ENCODE measurements around the gene ATP10D.
"Not testable (repeated sequence)": the region's sequence is repeated elsewhere in the genome, so short reads cannot be mapped to it uniquely, and the experiment has no call there.

ATP10D gene

DNA sequence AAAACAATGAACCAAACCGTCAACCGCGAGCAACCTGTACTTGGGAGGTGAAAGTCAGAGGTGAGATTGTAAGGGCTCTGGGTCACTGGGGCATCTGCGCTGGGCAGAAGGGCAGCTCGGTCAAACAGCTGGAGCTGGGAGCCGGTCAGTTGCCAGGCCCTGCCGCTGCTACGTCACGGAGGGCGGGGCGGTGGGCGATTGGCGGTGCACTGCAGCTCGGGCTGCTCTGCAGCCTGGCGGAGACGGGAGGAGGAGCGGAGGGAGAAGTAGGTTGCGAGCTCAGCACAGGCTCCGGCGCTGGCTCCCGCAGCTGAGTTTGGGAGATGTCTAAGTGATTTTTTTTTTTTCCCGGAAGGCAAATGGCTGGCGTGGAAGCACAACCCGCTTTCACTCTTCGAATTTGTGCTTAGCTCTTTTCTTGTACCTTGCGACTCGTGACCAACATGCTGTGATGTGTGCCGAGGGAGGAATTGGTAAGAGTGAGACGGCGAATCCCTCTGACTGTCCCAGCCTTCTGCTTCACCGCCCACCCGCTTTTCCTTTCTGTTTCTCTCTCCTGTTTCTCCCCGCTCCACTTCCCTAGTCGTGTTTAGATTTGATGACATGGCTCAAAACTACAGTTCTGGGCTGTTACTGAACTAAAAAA lies at the start of gene ATP10D:
Gene ATP10D (plus strand): TSS at position 229 of the 646 bp plus-strand sequence. CDS start 27,266 bp downstream, outside the sequence.
- DNase-seq, result peak; percentile 33

DNA sequence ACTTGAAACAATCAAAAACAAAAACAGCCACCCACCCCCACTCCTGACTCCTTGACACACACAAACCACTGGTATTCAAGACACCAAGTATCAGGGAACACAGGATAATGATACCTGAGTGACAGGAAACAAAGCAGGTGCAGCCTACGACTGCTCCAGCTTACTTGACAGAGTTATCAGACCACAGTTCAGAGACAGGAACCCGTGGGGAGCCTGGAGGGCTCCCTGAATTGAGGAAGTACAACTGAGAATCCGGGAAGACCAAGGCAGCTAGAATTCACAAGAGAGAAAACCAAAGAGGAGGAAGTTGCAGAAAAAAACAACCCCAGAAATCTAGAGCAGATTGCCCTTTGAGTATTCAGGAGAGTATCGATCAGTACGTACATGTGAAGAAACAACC lies 42.1 kb upstream of the ATP10D start:
- DNase-seq, result no peak

DNA sequence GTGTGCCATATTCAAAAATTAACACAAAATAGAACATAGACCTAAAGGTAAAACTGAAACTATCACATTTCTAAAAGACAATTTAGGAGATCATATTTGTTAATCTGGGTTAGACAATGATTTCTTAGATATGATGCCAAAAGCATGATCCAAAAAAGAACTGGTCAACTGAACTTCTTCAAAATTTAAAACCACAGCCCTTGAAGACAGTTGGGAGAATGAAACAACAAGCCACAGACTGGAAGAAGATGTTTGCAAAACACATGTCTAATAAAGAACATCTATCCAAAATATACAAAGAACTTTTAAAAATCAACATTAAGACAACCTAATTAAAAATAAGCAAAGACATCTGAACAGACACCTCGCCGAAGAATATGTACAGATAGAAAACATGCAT lies 41.0 kb upstream of the ATP10D start:
- DNase-seq, result no peak

DNA sequence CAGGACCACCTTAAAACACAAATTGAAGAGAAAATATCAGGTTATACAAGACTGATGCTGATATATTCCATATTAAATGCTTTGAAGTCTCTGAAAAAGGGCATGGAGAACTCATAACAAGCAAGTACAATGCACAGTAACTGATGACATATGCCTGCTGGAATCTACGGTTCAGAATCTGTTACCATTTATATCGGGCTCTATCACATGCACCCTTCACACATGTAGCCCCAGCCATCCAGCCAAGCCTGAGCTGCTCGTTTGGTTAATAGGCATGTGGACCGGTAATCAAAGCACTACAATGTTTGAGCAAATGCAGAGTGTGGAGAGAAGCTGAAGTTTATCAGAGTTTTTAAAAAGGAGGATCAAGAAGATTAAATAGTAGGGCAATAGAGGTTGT lies 33.4 kb upstream of the ATP10D start:
- DNase-seq, result no peak

DNA sequence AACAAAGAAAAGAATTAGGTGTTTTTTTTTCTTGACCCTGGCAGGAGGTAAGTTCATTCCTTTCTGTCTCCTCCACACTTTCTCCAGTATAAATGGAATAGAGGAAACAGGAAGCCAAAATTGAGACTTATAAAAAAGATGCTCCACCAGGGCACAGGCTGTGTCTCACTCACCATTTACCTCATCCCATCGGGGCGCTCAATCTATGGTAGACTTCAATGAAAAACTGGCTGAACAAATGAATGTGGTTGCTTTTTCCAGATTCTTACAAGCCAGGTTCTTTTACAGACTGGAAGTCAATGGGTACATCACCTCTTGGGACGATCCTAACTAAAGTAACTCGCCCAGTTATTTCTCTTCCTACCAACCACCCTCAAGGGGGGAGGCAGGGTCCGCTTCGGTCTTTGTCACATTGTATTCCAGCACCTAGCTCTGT lies 22.3 kb upstream of the ATP10D start:
- DNase-seq, result no peak

DNA sequence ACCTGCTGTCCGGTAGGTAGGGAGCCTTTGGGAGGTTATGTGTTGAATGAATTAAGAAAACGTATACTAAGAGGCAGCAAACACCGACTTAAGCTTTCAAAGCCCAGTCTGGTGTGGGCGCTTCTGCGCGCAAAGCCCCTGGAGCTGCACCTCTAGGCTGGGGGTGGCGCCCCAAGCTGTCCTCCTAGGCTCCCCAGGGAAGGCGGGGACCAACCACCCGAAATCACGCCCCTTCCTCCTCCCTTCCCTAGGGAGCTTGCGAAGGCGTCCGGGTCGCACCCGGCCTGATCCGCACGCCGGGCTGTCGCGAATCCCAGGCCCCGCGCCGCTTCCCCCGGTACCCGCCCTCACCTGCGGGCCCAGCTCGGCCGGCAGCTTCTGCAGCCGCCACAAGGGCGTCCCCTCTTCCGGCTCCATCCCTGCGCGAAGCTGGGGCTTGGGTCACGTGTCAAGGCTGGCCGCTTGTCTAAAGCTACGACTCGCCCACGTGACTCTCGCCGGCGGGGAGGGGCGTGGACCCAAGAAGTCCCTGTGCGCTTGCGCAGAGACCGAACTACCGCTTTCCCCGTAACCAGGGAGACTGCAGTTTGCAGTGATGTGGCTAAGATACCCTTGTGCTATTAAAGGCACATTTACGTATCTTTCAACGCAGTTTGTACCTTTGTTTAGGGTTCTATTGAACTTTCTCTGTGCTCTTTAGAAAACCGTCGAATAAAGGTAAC lies 21.7 kb upstream of the ATP10D start, which contains the start of gene COMMD8:
Gene COMMD8 (minus strand): TSS at position 468 of the 722 bp plus-strand sequence. CDS start 51 bp downstream, at position 417.
- DNase-seq, result peak; percentile 49

DNA sequence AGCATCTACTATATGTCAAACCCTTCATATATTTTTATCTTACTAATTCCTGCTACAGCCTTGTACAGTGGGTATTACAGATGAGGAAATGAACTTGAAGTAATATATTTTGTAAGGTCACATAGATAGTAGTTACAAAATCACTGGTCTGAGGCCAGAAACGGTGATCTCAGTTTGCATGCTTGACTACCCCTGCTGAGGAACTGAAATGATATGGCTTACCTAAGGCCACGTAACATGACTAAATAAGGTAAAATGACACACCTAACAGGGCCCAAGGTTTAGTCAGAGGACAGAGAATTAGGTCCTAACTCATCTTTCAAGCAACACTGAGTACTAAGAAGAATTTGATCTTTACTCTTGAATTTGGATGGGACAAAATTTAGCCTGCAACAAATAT lies 20.1 kb upstream of the ATP10D start:
- DNase-seq, result no peak

DNA sequence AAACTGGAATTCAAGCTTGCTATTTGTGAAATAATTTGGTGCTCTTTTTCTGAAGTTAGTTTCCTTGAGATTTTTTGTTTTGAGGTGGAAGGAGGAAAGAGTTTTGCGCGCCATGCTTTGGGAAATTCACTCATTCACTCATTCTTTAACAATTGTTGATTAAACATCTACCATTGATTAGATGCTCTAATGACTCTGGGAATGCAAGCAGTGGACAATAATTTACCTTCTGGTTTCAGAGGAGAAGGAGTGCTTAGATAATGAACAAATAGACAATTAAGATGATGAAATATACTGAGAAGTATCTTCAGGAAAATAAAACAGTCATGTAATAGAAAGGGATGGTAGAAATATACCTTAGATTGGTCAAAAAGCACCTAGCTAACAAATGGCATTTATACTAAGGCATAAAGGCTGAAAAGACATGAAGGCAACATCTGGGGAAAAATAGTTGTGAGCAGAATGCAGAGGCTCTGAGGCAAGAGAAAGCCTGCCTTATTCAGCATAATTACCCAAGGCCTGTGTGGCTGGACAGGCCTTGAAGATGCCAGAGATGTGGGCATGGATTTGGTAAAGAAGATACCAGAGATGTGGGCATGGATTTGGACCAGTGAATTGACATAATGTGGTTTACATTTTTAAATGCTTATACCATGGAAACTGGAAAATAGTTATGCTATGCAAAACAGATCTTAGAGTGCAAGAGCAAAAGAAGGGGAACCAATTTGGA lies 18.9 kb upstream of the ATP10D start:
- DNase-seq, result no peak

DNA sequence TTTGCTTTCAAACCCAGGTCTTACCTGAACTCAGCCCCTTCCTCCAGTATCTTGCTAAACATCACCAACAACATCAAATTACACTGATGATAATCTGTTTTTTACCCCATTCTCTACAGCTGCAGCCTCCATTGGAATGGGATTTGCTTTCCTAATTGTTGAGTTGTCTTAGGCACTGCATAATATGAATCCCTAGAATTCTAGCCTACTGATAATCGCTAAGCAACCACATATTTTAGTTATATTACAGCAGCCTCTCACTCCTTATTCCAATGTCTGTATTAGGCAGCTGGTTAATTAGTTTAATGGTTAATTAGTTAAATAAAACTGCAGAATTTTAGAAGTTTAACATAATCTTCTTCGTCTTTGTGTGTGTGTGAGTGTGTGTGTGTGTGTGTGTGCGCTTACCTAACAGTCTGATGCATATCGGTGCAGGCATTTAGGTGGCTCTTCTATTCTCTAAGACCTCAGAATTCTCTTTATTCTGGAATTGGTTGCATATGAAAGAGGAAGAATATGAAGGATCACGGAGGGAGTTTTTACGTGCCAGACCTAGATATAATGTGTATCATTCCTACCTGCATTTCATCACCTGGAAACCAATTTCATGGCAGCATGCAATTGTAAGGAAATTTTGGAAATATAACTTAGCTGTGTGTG lies 16.2 kb upstream of the ATP10D start:
- no peak for DNase-seq

DNA sequence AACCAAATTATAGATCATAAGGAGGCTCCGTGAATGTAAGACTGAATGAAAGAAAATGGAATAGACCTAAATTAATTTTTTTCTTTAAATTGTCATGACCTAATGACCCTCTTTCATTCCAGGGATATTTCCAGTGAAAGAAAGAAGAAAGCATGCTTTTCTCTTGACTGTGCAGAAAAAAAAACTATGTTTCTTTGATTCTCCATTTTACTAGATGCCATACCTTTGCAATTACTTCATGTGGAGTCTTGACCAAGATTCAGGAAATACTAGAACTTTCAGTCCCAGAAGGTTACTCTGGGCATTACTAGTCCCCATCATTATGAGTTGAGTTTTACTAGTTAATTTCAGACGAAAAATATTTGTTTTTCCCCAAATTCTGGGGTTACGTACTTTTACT lies 15.1 kb upstream of the ATP10D start:
- DNase-seq, result no peak

DNA sequence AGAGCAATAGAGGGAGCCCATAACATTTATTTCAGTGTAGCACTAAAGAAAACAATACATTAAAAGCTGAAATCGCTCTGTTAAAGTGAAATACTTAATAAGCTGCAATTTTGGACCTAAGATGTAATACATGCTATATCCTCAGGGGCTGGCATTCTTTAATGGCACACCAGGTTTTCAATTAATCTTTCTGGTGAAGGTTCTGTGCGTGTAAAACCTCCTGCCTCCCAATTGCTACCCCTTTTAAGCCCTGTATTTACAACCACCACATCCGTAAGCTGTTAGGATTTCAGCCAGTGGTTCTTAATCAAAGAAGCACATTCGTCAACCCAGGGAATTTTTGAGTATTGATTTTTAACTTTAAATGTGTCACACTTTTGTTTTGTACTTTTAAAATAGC lies 14.0 kb upstream of the ATP10D start:
- DNase-seq, result no peak

DNA sequence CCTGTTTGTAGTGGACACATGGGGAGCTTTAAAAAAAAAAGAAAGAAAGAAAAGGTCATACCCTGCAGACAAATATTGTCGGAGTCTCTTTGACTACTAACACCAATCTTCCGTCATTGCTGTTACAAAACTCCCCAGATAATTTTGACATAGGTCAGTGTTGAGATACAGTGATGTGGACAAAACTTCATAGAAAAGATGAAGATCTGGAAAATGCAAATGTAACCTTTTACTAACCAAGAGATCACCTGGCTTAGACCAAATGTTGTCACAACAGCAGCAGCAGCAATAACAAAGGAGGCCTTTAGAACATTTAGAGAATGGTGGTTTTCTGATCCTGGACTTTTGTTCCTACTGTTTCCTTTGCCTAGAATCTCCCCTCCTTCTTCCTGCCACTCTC lies 13.5 kb upstream of the ATP10D start:
- no peak for DNase-seq

DNA sequence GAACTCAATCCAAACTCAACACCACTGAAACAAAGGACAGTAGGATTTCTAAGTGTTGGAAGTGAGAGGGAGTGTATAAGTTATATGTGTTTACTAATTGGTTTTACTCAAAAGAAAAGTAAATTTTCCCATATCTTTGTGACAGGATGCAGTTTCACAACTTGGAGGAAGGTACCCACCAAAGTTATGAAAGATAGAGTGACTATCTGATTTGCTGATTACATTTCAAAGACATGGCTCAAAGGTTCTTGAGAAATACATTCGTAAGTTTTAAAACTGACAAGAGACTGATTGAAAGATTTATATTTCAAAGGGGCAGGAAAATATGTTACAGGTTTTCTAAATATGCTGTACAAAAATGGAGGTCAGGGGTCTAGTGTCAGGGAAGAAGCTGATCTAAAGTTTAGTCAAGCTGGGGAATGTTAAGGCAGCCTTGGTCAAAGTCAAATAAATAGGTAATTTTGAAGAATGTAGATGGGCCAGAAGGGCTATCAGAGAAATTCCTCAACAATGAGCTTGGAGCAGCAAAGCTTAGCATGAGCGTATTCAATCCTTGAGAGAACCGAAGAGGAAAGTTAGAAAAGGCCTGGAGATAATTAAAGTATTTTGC lies 11.8 kb upstream of the ATP10D start:
- DNase-seq, result no peak

DNA sequence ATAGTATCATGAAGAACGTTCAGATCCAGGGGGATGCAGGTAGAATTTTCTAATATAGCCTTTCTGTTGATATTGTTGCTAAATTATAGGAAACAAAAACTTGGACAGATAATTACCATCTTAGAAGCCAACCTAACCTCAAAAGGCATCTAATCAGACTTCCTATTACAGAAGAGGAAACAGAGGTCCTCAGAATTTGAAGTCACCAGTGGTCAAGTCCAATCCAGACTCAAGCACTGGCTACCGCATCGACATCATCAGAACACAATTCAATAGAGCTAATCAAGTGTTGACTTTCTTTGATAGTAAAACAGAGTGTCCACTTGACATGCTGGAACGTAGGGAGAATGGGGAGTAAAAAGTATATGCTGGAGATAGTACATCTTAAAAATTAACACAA lies 10.3 kb upstream of the ATP10D start:
- no peak for DNase-seq

DNA sequence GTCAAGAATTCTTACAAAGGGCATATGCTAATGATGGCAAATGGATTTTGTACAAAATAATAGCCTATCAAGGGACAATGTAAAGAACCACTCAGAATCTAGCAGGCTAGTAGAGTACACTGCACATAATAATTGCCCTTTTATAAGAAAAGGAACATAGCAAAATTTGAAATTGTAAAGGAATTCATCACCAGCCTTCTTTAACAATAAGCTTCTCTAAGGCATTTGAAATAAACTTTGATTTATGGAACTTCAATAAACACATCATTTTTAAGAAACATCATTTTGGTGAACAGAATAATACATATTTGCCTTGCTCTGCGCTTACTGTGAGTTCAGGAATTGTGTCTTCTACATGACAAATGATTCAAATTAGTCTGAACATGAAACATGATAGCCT lies 9.7 kb upstream of the ATP10D start:
- DNase-seq, result no peak

DNA sequence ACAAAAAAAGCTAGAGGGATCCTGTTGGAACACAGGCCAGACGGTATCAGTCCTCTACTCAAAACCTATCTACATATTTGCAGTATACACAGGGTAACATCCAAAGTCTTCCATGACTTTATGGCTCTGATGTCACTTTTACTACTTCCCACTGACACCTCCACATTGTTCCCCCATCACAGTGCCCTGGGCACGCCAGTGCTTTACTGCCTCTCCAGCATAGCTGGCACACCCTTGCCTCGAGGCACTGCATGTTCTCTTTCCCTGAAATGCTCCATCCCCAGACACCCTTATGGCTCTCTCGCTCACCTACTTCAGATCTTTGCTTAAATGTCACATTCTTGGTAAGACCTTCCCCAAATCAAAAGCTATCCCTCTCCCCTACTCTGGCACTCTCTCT lies 6.3 kb upstream of the ATP10D start:
- no peak for DNase-seq

DNA sequence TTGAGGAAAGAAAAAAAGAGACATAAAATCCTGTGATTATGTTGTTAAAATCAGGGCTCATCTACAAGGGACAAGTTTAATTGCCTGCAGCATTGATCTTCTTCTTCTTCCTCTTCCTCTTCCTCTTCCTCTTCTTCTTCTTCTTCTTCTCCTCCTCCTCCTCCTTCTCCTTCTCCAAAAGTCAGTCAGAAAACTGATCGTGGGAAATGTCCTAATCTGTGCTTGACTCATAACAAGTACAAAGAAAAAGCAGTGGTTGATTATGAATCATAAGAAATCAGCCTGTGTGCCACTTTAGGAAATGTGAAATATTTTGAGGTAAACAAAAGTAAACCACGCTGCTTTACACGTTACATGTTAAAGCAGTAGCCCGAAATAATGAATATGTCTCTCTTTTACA lies 2.7 kb upstream of the ATP10D start:
- no peak for DNase-seq

DNA sequence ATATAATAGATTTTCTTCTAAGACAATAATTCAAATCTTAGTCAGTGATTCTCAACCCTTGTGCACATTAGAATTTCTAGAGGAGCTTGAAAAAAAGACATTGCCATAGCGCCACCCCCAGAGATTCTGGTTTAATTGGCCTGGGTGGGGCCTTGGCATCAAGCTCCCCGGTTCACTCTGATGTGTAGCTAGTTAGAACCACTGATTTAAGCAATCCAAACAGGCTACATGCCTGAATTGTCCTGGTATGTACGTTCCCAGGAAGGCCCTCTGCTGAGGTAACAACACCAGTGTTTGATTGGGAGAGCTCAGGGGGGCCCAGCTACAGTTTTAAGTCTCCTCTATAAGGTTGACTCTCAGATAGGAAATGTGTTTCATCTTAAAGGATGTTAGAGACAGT lies 1.3 kb upstream of the ATP10D start:
- DNase-seq, result no peak

DNA sequence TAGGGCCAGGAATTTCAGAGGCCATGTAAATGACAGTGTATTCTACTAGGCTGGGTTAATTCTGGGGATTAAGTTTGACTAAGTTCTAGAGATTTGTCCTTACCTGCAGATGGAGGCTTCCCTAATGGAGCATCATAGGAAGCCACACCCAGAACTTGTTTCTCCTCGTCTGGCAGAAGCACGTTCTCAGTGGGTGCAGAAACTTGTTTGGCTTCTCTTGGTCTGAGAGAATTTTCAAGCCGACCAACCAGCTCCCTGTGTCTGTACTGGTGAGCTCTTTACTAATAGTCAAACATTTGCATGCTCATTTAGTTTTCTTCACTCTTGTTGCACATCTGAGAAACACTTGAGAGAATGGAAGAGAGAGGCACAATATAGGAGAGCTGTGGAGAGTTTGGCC lies 907 bp upstream of the ATP10D start:
- DNase-seq, result no peak

DNA sequence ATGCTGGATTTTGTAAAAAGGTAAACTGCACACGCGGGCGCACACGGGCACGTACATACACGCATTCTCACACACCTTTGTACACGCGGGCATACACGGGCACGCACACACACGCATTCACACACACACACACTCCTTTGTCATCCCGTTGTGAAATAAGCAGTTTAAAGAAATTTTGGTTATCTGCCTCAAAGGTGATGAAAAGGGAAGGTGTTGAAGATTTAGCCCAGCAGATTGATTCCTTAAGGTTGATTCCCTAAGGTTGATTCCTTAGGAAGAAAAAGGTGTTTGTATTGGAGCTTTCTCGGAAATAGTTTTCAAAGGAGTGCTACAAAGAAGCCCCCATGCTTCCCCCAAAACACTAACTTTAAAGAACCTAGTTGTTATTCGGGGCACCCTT lies 693 bp downstream of the ATP10D start:
- DNase-seq, result no peak

DNA sequence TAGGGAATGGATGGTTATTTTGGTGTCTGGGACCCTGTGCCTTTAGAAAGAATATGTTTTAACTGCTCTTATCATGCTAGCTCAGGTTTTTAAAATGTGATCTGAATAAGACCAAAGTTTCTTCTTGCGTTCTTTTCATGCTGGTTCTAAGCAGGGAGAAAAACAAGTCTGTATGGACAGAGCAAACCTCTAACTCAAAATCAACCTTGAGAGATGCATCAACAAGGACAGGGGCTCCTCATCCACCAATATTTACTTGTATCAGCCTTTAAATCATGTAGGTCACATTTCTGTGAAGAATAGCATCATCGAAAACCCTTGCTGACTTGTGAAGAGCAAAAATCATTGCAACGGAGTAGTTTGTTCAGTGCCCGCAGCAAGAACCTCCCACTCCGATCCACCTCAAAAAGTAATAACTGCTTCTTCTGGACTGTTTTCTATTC lies 1.2 kb downstream of the ATP10D start:
- no peak for DNase-seq

DNA sequence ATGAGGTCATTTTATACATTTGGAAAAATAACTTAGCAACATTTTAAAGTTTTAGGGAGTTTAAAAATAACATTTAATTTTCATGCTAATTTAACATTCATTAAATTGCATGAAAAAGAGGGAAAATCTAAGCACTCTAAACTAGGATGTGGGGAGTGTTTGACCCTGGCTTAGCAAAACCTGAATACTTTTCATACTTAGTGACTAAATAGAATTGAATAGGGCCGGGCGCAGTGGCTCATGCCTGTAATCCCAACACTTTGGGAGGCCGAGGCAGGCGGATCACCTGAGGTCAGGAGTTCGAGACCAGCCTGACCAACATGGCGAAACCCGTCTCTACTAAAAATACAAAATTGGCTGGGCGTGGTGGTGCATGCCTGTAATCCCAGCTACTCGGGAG lies 1.7 kb downstream of the ATP10D start:
- DNase-seq, result not testable (repeated sequence)

DNA sequence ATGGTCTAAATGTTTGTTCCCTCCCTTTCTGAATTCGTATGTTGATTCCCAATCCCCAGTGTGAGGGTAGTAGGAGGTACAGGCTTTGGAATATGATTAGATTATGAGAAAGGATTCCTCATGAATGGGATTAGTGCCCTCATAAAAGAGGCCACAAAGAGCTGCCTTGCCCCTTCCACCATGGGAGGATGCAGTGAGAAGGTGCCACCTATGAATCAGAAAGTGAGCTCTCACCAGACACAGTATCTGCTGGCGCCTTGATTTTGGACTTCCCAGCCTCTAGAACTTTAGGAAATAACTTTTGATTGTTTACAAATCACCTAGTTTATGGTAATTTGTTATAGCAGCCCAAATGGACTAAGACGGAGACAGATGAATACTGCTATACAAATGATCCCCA lies 3.6 kb downstream of the ATP10D start:
- DNase-seq, result no peak

All from 8988T (cell line).